Neuron (in vitro differentiated cells): Measurements from ENCODE around the gene SEC24C.
"Not testable (repeated sequence)": the region's sequence is repeated elsewhere in the genome, so short reads cannot be mapped to it uniquely, and the experiment has no call there.

Experiments
- H2AFZ ChIP-seq: one replicate; pipeline ENCODE4 v1.6.1; 2013; ENCODE audit warnings: low read depth, mild to moderate bottlenecking, inconsistent platforms, low read length, moderate library complexity
- H3K27me3 ChIP-seq: one replicate; pipeline ENCODE4 v1.6.1; 2013; ENCODE audit warnings: low read length; ENCODE audit not compliant: insufficient read depth
- H3K36me3 ChIP-seq: one replicate; pipeline ENCODE4 v1.6.1; 2013; ENCODE audit warnings: low read length; ENCODE audit not compliant: insufficient read depth
- H3K4me1 ChIP-seq: one replicate; pipeline ENCODE4 v1.6.1; 2013; ENCODE audit warnings: low read length; ENCODE audit not compliant: insufficient read depth
- H3K4me3 ChIP-seq: 2 replicates; pipeline ENCODE4 v1.5.1; 2013; ENCODE audit warnings: mild to moderate bottlenecking, low read length, moderate library complexity
- H3K9me3 ChIP-seq: one replicate; pipeline ENCODE4 v1.6.1; 2013; ENCODE audit warnings: low read length

The SEC24C gene

DNA sequence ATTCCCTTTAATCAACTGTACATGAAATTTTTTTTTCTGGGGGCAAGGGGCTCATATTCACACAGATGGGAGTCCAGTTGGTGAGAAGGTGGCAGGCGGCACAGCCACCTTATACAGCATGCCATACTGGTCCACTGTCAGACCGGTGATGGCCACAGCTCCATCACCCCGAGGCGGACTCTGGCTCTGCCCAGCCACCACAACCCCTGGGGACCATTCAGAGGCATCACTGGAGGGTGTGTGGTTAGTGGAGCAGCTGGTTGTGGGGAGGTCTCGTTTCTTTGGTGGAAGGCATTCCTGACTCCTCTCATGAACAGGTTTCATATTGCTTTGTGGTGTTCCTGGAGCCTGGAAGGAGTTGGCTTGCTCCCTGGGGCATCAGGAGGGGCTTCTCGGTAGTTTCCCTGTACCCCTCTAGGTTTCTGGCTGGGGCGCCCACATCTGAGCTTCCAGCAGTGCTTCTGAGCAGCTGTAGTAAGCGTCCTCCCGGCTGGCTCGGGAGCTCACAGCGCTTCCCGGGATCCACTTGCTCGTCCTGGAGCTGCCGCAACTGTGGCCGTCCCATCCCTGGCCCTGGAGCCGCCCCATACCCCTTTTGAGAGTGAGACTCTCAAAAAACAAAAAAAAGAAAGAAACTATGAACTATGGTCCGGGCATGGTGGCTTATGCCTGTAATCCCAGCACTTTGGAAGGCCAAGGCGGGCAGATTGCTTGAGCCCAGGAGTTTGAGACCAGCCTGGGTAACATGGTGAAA lies 3.5 kb upstream of the SEC24C start:
- not testable (repeated sequence) for H3K9me3 ChIP-seq, H3K4me3 ChIP-seq, H3K27me3 ChIP-seq, H2AFZ ChIP-seq, H3K36me3 ChIP-seq
- peaks cover 17% of the 10 kb centered on the region for H3K4me1 ChIP-seq

DNA sequence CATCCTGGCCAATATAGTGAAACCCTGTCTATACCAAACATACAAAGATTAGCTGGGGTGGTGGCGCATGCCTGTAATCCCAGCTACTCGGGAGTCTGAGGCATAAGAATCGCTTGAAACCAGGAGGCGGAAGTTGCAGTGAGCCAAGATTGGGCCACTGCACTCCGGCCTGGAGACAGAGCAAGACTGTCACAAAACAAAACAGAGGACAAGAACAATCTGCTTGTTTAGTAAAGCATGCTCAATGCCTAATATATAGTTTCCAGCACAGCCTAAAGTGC lies 1.8 kb upstream of the SEC24C start:
- Histone ChIP-seq H3K4me3 (no peak overlapping the region), H3K4me1 (peaks cover 17% of the 10 kb centered on the region), H3K27me3 (no peaks in the 10 kb centered on the region), H3K36me3 (peaks cover 9% of the 10 kb centered on the region), H3K9me3 (no peaks in the 10 kb centered on the region), H2AFZ (no peak overlapping the region)

DNA sequence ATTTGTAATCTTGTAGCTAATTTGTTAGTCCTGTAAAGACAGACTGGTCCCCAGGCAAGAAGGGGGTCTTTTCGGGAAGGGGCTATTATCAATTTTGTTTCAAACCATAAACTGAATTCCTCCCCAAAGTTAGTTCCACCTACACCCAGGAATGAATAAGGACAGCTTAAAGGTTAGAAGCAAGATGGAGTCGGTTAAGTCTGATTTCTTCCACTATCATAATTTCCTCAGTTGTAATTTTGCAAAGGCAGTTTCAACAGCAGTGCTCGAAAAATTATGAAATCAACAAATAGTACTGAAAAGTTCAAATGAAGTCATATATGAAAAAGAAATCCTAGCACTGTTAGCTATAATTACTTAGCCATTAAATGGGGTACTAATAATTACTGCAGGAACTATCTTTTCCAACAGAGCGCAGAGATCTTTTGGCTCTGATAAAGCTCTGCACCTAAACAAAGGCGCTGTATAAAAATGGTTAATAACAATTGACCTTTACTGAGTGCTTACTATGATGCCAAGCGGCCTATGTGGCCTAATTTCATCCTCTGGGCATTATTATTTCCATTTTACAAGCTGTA lies 756 bp upstream of the SEC24C start:
- peaks cover 17% of the 10 kb centered on the region for H3K4me1 ChIP-seq
- H3K36me3 ChIP-seq, result peaks cover 10% of the 10 kb centered on the region
- no peaks in the 10 kb centered on the region for H3K27me3 ChIP-seq
- no peaks in the 10 kb centered on the region for H3K9me3 ChIP-seq
- H3K4me3 ChIP-seq, result peak overlapping the region; percentile 93
- peak overlapping the region; percentile 18 for H2AFZ ChIP-seq

DNA sequence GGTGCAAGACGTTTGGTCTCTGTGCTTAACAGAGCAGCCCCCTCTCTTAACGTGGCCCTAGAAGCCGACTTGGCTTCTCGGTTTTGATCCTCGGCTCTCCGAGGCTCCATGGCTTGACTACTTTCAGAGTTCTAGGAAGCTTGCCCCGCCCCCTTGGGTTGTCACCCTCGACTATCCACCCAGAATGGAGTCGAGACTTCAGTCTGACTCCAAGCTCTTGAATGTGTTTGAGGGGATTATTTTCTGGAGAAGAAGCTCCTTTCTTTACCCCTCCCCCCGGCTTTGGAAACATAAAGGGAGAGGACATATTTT lies 448 bp downstream of the SEC24C start:
- peak overlapping the region; percentile 93 for H3K4me3 ChIP-seq

DNA sequence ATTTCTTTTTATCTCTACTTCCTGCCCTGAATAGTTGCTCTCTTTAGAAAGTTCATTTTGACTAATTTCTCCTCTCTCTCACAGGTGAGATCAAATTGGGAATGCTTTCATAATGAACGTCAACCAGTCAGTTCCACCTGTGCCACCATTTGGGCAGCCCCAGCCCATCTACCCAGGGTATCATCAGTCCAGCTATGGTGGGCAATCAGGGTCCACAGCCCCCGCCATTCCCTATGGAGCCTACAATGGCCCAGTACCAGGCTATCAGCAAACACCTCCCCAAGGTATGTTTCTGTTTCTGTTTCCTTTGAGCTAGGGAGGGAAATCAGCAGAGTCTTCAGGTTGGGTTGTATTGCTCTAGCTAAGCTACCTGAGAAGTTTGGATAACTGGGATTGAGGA lies 2.5 kb downstream of the SEC24C start:
- H3K27me3 ChIP-seq, result no peaks in the 10 kb centered on the region
- H3K36me3 ChIP-seq, result peaks cover 36% of the 10 kb centered on the region
- peaks cover 17% of the 10 kb centered on the region for H3K4me1 ChIP-seq
- H3K4me3 ChIP-seq, result no peak overlapping the region
- H2AFZ ChIP-seq, result no peak overlapping the region
- no peaks in the 10 kb centered on the region for H3K9me3 ChIP-seq

More for the DNA sequence above, 448 bp downstream of the SEC24C start:
- peaks cover 17% of the 10 kb centered on the region for H3K4me1 ChIP-seq
- peak overlapping the region; percentile 18 for H2AFZ ChIP-seq
- H3K9me3 ChIP-seq, result no peaks in the 10 kb centered on the region
- no peaks in the 10 kb centered on the region for H3K27me3 ChIP-seq
- H3K36me3 ChIP-seq, result peaks cover 17% of the 10 kb centered on the region

DNA sequence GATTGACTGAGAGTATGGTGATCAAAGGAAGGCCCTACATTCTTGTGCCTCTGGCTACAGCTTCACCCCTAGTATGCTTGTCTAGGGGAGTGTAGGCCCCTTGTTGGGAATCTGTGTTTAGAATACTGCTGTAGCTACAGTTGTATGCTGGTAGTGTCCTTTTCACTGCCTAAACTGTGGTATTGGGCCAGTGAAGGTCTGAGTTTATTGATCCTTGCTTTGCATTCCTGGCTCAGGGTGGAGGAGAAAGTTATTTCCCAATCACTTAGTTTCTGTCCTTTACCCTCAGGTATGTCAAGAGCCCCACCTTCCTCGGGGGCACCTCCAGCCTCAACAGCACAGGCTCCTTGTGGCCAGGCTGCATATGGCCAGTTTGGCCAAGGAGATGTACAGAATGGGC lies 6.6 kb downstream of the SEC24C start:
- H3K4me3 ChIP-seq, result no peak overlapping the region
- no peaks in the 10 kb centered on the region for H3K9me3 ChIP-seq
- H3K4me1 ChIP-seq, result no peaks in the 10 kb centered on the region
- no peaks in the 10 kb centered on the region for H3K27me3 ChIP-seq
- H3K36me3 ChIP-seq, result peaks cover 64% of the 10 kb centered on the region
- H2AFZ ChIP-seq, result no peak overlapping the region

DNA sequence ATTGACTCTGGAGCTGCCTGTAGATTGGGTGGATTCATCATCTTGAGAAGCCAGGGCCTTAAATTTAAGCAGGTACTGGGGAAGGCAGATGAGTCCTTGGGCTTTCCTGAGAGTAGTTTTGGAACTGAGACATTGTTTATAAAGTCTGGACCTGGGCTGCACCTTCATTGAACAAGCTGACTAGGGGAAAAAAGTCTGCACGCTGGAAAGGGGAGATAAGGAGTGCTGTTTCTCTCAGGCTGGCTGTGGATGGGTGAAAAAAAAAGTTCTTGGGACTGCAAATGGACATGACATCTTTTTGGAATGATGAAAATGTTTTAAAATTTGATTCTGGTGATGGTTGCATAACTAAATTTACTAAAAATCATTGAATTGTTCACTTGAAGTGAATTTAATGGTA lies 12.0 kb downstream of the SEC24C start:
- H3K27me3 ChIP-seq, result no peaks in the 10 kb centered on the region
- peaks cover 59% of the 10 kb centered on the region for H3K36me3 ChIP-seq
- no peak overlapping the region for H2AFZ ChIP-seq
- no peak overlapping the region for H3K4me3 ChIP-seq
- H3K9me3 ChIP-seq, result no peaks in the 10 kb centered on the region
- no peaks in the 10 kb centered on the region for H3K4me1 ChIP-seq

DNA sequence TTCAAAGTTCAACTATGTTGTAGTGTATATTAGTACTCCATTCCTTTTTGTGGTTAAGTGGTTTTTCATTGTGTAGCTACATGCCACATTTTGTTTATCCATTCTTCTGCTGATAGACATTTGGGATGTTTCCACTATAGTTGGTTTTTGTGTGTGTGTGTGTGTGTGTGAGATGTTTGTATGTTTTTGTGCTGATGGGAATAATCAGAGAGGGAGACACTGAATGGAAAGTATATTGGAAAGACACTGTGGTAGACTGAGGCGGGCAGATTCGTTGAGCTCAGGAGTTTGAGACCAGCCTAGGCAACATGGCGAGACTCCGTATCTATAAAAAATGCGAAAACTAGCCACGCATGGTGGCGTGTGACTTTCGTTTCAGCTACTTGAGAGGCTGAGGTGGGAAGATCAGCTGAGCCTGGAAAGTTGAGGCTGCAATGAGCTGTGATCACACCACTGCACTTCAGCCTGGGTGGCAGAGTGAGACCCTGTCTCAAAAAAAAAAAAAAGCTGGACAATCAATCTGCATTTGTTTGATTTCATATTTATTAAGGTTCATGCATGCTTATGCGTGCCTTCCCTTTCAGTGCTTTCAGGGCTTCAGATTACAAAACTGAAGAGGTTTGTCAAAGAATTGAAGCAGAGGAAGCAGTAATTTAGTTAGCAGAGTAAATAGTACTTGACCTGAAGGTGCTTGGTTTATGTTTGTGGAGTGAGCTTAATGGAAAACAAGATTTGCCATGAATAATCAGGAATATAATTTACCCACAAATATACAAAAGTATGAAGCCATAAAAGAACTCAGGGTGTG lies 14.7 kb downstream of the SEC24C start:
- H2AFZ ChIP-seq, result no peak overlapping the region
- H3K36me3 ChIP-seq, result peaks cover 62% of the 10 kb centered on the region
- no peaks in the 10 kb centered on the region for H3K4me1 ChIP-seq
- no peaks in the 10 kb centered on the region for H3K27me3 ChIP-seq
- no peak overlapping the region for H3K4me3 ChIP-seq
- H3K9me3 ChIP-seq, result no peaks in the 10 kb centered on the region

DNA sequence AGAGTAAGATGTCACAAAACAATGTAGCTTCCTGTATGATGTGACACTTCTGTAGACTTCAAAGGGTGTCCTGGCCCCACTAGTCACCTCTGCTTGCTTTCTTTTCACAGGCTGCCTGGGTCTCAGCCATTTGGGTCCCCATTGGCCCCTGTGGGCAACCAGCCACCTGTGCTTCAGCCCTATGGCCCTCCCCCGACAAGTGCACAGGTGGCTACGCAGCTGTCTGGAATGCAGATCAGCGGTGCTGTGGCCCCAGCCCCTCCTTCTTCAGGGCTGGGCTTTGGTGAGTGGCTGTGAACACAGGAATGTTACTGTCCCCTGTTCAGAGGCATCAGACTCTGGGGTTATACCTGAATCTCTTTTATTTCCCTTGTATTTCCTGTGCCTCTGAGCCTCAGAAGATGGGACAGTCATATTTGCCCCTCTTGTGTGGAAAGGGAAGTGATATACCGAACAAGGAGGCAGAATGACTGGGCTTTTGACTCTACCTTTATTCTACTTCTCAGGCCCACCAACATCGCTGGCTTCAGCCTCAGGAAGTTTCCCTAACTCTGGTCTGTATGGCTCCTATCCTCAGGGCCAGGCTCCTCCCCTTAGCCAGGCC lies 15.4 kb downstream of the SEC24C start:
- Histone ChIP-seq H2AFZ (no peak overlapping the region), H3K4me1 (no peaks in the 10 kb centered on the region), H3K36me3 (peaks cover 63% of the 10 kb centered on the region), H3K9me3 (no peaks in the 10 kb centered on the region), H3K4me3 (no peak overlapping the region), H3K27me3 (no peaks in the 10 kb centered on the region)

DNA sequence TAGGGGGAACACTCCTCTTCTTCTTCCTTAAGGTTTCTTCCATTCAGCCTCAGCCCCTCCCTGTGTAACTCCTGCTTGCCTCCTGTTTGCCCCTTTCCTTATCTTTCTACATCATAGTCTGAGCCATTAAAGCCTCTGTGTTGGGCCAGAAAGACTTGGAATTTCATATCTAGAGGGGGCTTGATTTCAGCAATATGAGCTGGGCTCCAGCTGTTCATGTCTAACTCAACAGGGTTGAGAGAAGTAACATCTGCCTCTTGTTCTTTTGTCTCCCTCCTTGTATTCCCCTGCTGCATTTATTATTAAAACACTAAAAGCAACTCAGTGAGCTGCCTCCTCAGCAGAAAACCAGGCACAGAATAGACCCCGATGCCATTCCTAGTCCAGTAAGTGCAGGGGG lies 17.6 kb downstream of the SEC24C start:
- no peak overlapping the region for H2AFZ ChIP-seq
- H3K4me1 ChIP-seq, result no peaks in the 10 kb centered on the region
- H3K27me3 ChIP-seq, result no peaks in the 10 kb centered on the region
- H3K4me3 ChIP-seq, result no peak overlapping the region
- no peaks in the 10 kb centered on the region for H3K9me3 ChIP-seq
- peaks cover 72% of the 10 kb centered on the region for H3K36me3 ChIP-seq

DNA sequence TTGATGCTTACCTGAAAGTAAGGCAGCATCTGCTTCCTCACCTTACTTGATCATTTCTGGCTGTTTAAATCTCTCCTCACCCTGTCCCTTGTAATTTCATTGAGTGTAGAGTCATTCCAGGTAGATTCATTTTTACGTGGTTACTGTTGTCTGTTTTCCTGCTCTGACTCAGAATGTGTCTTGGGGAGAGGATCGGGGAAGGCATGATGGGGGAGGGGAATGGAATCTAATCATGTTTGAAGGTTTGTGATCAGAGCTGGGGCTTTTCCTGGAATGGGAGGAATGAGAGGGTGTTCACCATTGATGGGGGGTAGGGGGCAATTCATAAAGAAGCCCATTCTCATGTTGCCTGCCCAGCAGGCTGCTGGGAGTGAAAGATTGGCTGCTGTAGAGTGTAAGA lies 18.7 kb downstream of the SEC24C start:
- Histone ChIP-seq H3K36me3 (peaks cover 78% of the 10 kb centered on the region), H2AFZ (no peak overlapping the region), H3K4me1 (no peaks in the 10 kb centered on the region), H3K4me3 (no peak overlapping the region), H3K27me3 (no peaks in the 10 kb centered on the region), H3K9me3 (no peaks in the 10 kb centered on the region)

DNA sequence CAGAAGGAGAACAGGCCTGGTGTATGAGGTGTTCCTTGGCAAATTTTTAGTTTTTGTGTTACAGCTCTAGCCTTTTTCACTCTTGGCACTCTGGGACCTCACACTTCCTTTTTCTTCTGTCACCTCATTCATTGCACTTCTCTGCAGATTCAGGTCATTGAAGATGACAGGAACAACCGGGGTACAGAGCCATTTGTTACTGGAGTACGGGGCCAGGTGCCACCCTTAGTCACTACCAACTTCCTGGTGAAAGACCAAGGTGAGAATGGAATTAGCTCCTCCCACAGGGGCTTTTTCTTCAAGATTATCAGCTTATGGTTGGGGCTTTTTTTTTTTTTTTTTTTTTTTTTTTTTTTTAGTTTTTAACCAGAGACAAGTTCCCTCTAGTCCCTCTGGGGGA lies 19.2 kb downstream of the SEC24C start:
- no peaks in the 10 kb centered on the region for H3K9me3 ChIP-seq
- H3K4me1 ChIP-seq, result no peaks in the 10 kb centered on the region
- H3K4me3 ChIP-seq, result no peak overlapping the region
- H3K27me3 ChIP-seq, result no peaks in the 10 kb centered on the region
- H2AFZ ChIP-seq, result no peak overlapping the region
- peaks cover 78% of the 10 kb centered on the region for H3K36me3 ChIP-seq

DNA sequence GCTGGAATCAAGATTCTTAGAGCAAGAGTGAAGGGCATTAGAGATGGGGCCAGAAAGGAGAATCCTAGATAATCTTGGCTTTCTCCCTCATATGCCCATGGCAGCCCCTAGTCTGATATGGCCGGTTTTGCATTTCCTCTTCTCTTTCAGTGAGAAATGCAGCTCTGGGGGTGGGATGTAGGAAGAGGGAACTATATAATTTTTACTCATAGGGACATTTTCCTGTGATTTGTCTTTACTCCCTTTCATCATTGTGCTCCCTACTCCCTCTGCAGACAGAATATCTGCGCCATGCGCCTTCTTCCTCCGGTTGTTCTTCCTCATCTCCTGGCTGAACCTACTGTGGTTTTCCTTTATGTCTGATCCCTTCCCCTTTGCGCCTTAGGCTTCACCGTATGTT lies 20.9 kb downstream of the SEC24C start:
- Histone ChIP-seq H3K36me3 (peaks cover 85% of the 10 kb centered on the region), H3K9me3 (no peaks in the 10 kb centered on the region), H3K4me1 (no peaks in the 10 kb centered on the region), H2AFZ (no peak overlapping the region), H3K27me3 (no peaks in the 10 kb centered on the region), H3K4me3 (no peak overlapping the region)
